Chondrocyte (in vitro differentiated cells): Measurements from ENCODE around the gene PLEKHG4. TPM values are rescaled to one million over a fixed set of nuclear protein-coding genes. Genes with fewer than 3 reads are reported as not detected.

ENCODE experiments used
- DNase-seq: peaks from one replicate; pipeline ENCODE4 v3.0.0; 2021; ENCODE audit warnings: mixed read lengths, low spot score
- H3K27ac Mint-ChIP-seq: one replicate; pipeline ENCODE4 v1.8.0; 2021; ENCODE audit warnings: mild to moderate bottlenecking, moderate library complexity, mixed read lengths; ENCODE audit not compliant: unreplicated experiment
- H3K27me3 Mint-ChIP-seq: 2 replicates; pipeline ENCODE4 v1.8.0; 2021; ENCODE audit warnings: low read depth, mixed read lengths
- H3K36me3 Mint-ChIP-seq: 2 replicates; pipeline ENCODE4 v1.8.0; 2021; ENCODE audit warnings: low read depth, mixed read lengths
- H3K4me1 Mint-ChIP-seq: 2 replicates; pipeline ENCODE4 v1.8.0; 2021; ENCODE audit warnings: low read depth, mild to moderate bottlenecking, mixed read lengths
- H3K4me3 Mint-ChIP-seq: one replicate; pipeline ENCODE4 v1.8.0; 2021; ENCODE audit warnings: mild to moderate bottlenecking, moderate library complexity, mixed read lengths; ENCODE audit not compliant: unreplicated experiment
- H3K9me3 Mint-ChIP-seq: 2 replicates; pipeline ENCODE4 v1.8.0; 2021; ENCODE audit warnings: low read depth, mixed read lengths
- CTCF ChIP-seq: fragments of 200-600 bp; sonication (generic); IDR thresholded peaks from 2 replicates; pipeline ENCODE4 v1.5.0; 2021; ENCODE audit warnings: antibody characterized with exemption, mild to moderate bottlenecking, moderate library complexity
- total RNA-seq: library from RNA; stranded (reverse); gene quantifications from 3 replicates; pipeline ENCODE4 v1.2.1, GENCODE V29; 2021

PLEKHG4 gene
- total RNA-seq, 1 donor from 2014 or later, result 22.4 TPM

DNA sequence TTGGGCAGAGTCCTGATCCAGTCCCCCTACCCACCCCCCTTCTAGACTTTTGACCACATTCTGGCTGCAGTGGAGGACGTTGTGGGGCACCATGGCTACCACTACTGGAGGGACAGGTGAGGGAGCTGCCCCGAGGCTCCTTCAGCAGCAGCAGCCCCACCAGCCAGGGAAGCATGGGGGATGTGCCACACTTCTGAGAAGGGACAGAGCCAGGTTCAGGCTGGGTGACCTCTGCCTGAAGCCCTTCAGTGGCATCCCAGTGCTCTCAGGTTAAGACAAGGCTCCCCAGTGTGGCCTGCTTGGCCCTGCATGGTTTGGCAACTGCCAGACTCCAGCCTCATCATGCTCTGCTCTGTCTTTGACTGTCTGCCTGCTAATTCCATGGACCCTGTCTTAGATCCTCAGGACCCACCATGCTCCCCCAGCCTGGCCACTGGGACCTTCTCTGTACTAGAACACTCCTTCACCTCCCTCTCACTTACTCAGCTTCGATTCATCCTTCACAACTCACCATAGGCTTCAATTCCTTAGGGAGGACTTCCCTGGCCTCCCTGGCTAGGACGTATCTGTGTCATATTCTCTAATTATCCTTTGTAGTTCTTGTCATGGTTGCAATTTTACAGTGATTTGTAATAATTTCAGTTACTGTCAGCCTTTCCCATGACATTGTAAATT, 21.7 kb upstream of the PLEKHG4 start:
- Mint-ChIP-seq H3K27me3 (no peaks in the 10 kb centered on the region), H3K4me1 (peaks cover 4% of the 10 kb centered on the region), H3K4me3 (no peak overlapping the region), H3K27ac (no peak overlapping the region), H3K9me3 (no peaks in the 10 kb centered on the region), H3K36me3 (peaks cover 7% of the 10 kb centered on the region)
- no peak for TF ChIP-seq CTCF
- peak; percentile 82 for DNase-seq

- H3K4me3 Mint-ChIP-seq, result no peak overlapping the region
- DNase-seq, result peak; percentile 82
- peaks cover 1% of the 10 kb centered on the region for H3K27me3 Mint-ChIP-seq
- no peaks in the 10 kb centered on the region for H3K9me3 Mint-ChIP-seq
- H3K27ac Mint-ChIP-seq, result no peak overlapping the region
- TF ChIP-seq CTCF, result no peak
- peaks cover 4% of the 10 kb centered on the region for H3K4me1 Mint-ChIP-seq
- H3K36me3 Mint-ChIP-seq, result peaks cover 7% of the 10 kb centered on the region
These were observed 21.0 kb upstream of the PLEKHG4 start for GRCh38 chr16:67258161-67258835.

DNA sequence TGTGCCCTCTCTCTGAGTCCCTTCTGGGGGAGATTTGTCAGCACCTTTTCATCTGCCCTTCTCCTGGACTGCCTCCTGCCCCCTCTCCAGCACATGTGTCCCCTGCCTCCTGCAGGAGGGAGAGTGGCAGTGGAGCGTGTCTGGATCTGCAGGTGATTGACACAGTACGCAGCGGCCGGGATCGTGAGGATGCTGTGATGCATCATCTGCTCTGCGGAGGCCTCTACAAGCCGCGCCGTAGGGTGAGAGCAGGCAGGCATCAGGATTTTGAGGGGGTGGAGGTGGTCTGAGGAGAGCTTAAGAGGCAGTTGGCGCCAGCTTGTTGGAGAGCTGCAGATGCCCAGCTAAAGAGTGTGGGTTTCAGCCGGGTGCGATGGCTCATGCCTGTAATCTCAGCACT, 19.6 kb upstream of the PLEKHG4 start:
- Mint-ChIP-seq H3K9me3 (no peaks in the 10 kb centered on the region), H3K4me1 (peaks cover 4% of the 10 kb centered on the region), H3K27me3 (peaks cover 1% of the 10 kb centered on the region), H3K4me3 (no peak overlapping the region), H3K27ac (no peak overlapping the region), H3K36me3 (peaks cover 7% of the 10 kb centered on the region)
- TF ChIP-seq CTCF, result no peak
- peak; percentile 83 for DNase-seq

GRCh38 chr16:67260426-67261063, 18.8 kb upstream of the PLEKHG4 start:
- Mint-ChIP-seq H3K9me3 (no peaks in the 10 kb centered on the region), H3K27ac (no peak overlapping the region), H3K27me3 (peaks cover 1% of the 10 kb centered on the region), H3K36me3 (peaks cover 7% of the 10 kb centered on the region), H3K4me3 (no peak overlapping the region), H3K4me1 (peaks cover 4% of the 10 kb centered on the region)
- TF ChIP-seq CTCF, result peak; percentile 82
- no peak for DNase-seq

GRCh38 chr16:67263201-67263600, 16.1 kb upstream of the PLEKHG4 start:
- Mint-ChIP-seq H3K9me3 (no peaks in the 10 kb centered on the region), H3K36me3 (no peaks in the 10 kb centered on the region), H3K4me1 (peaks cover 7% of the 10 kb centered on the region), H3K4me3 (no peak overlapping the region), H3K27ac (no peak overlapping the region), H3K27me3 (peaks cover 1% of the 10 kb centered on the region)
- TF ChIP-seq CTCF, result no peak
- DNase-seq, result no peak
